LNCAP (cell line): ENCODE data around the gene EXOSC5.

Source experiments
- CTCF ChIP-seq: fragments of 450-650 bp; IDR thresholded peaks from 2 replicates; pipeline ENCODE4 v1.5.1; 2017; ENCODE audit warnings: mild to moderate bottlenecking

The EXOSC5 gene

GRCh38 chr19:41350735-41351338, 46.3 kb downstream of the EXOSC5 start:
- no peak for TF ChIP-seq CTCF

GRCh38 chr19:41344162-41344561, 53.0 kb downstream of the EXOSC5 start:
- no peak for TF ChIP-seq CTCF

GRCh38 chr19:41341669-41342490, 55.3 kb downstream of the EXOSC5 start:
- TF ChIP-seq CTCF: no peak; the same call in 1 of the 2 replicates

GRCh38 chr19:41339936-41340335, 57.2 kb downstream of the EXOSC5 start:
- TF ChIP-seq CTCF: no peak
